HG02884 (cell line): ENCODE results near the gene RNASEH2C.
"Not testable (repeated sequence)": the region's sequence is repeated elsewhere in the genome, so short reads cannot be mapped to it uniquely, and the experiment has no call there.

Experiments
- ATAC-seq: cut with Tn5 transposase; IDR thresholded peaks from one replicate; pipeline ENCODE4 v1.9.1; 2021; ENCODE audit warnings: mild to moderate bottlenecking, moderate library complexity; ENCODE audit not compliant: unreplicated experiment

Gene RNASEH2C

DNA sequence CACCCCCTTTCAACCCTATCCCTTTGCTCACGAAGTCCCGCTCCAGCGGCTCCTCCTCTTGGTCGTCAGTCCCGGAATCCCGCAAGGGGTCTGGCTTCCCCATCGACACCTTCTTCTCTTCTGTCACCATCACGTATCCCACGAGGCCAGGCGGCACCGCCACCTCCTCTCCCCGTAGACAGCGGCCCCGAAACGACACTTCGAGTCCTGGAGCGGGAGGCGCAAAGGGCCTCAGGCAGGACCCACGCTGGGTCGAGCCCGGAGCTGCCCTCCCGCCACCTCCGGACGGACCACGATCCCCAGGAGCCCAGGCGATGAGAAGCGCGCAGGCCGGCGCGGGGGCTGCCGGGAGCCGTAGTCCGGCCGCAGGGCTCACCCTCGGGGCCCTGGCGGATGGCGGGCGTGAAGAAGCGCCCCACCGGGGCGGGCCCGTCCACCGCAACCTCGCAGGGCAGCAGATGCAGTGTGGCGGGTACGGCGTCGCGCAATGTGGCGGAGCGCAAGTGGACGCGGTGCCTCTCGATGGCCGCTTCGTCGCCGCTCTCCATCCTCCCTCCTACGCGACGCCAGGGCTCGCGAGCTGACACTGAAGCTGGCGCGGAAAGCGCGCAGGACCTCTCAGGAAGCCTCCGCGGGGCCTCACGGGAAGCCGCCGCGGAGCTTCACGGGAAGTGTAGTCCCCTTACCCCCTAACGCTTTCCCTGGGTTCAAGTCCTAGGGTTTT is at the start of gene RNASEH2C:
Gene RNASEH2C, minus strand, starts transcription at position 588 of the 724 bp plus-strand sequence. Its CDS starts 40 bp downstream, at position 548.
- peak; percentile 82 for ATAC-seq

DNA sequence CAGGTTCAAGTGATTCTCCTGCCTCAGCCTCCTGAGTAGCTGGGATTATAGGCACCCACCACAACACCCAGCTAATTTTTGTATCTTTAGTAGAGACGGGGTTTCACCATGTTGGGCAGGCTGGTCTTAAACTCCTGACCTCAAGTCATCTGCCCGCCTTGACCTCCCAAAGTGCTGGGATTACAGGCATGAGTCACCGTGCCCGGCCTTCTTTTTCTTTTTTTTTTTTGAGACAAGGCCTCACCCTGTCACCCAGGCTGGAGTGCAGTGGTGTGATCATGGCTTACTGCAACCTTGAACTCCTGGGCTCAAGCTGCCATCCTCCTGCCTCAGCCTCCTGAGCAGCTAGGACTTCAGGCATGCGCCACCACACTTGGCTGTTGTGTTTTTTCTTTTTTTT is 47.2 kb upstream of the RNASEH2C start:
- ATAC-seq, result not testable (repeated sequence)

DNA sequence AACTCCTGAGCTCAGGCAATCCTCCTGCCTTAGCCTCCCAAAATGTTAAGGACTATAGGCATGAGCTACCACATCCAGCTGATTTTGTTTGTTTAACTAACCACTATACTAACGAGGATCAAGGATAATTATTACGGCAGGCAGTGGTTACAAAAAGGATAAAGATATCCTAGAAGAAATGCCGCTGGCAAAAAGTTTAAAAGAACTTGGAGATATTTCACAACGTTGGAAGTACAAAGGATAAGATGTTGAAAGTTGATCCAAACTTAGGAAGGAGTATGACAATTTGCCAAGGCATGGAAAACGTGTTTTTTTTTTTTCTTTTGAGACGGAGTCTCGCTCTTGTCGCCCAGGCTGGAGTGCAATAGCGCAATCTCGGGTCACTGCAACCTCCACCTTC is 46.8 kb upstream of the RNASEH2C start:
- no peak for ATAC-seq

DNA sequence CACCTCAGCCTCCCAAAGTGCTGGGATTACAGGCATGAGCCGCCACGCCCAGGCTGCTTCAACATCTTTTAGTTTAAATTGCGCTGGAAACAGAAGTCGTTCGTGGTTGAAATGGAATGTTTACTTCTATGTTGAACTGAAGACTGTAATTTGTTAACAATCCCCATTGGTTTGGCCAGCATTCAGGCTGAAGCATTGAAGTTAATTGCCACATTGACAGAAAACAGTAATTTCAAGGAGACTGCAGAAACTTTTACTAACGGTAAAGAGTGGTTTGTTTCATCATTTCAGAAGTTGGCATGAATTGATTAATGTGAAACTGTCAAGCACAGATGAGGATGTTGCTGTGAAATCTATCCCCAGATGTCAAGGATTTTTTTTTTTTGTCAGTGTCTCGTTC is 45.9 kb upstream of the RNASEH2C start:
- no peak for ATAC-seq

DNA sequence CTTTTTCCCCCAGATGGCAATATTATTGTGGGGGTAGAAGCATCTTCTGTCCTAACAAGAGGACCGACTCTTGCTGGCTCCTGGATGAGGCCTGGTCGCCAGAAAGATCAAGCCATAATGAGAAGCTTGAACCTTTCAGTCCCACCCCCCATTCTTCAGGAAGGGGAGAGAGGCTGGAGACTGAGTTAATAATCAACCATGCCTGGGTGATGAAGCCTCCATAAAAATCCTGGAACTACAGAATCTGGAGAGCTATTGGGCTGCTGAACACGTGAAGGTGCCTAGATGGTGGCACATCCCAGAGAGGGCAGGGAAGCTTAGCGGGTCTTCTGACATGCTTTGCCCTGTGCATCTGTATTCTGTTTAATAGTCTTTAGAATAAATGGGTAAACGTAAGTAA is 43.8 kb upstream of the RNASEH2C start:
- ATAC-seq, result no peak

DNA sequence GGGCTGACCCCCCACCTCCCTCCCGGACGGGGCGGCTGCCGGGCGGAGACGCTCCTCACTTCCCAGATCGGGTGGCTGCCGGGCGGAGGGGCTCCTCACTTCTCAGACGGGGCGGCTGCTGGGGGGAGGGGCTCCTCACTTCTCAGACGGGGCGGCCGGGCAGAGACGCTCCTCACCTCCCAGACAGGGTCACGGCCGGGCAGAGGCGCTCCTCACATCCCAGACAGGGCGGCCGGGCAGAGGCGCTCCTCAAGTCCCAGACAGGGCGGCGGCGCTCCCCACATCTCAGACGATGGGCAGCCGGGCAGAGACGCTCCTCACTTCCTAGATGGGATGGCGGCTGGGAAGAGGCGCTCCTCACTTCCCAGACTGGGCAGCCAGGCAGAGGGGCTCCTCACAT is 42.2 kb upstream of the RNASEH2C start:
- ATAC-seq, result not testable (repeated sequence)

DNA sequence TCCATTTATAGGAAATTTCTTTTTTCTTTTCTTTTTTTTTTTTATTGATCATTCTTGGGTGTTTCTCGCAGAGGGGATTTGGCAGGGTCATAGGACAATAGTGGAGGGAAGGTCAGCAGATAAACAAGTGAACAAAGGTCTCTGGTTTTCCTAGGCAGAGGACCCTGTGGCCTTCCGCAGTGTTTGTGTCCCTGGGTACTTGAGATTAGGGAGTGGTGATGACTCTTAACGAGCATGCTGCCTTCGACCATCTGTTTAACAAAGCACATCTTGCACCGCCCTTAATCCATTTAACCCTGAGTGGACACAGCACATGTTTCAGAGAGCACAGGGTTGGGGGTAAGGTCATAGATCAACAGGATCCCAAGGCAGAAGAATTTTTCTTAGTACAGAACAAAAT is 41.6 kb upstream of the RNASEH2C start:
- not testable (repeated sequence) for ATAC-seq

DNA sequence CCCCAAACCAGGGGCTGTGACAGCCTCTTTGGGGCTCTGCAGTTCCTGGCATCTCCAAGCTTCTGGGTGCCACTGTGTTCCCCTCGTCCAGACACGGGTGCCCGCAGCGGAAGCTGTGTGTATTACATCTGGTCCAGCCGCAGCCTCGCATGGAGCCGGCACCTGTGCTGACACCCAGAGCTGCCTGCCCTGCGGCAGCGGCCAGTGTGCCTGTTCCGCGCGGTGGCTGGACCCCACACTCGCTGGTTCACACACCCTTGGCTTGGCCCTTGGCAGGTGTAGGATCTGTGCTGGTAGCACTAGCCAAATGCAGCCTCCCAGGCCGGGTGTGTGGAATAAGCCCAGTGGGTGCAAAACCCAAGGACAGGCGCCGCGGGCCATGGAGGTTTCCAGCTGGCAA is 24.5 kb upstream of the RNASEH2C start:
- no peak for ATAC-seq

DNA sequence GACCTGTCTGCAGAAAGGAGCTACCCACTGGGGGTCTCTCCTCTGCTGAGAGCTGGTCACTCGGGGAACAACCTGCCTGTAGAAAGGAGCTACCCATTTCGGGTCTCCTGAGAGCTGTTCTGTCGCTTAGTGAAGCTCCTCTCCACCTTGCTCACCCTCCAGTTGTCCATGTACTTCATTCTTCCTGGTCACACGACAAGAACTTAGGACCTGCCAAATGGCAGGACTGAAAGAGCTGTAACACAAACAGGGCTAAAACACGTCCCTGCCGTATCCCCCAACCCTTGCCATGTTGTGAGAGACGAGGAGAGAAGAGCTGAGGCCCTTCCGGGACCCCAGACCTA is 24.1 kb upstream of the RNASEH2C start:
- no peak for ATAC-seq

DNA sequence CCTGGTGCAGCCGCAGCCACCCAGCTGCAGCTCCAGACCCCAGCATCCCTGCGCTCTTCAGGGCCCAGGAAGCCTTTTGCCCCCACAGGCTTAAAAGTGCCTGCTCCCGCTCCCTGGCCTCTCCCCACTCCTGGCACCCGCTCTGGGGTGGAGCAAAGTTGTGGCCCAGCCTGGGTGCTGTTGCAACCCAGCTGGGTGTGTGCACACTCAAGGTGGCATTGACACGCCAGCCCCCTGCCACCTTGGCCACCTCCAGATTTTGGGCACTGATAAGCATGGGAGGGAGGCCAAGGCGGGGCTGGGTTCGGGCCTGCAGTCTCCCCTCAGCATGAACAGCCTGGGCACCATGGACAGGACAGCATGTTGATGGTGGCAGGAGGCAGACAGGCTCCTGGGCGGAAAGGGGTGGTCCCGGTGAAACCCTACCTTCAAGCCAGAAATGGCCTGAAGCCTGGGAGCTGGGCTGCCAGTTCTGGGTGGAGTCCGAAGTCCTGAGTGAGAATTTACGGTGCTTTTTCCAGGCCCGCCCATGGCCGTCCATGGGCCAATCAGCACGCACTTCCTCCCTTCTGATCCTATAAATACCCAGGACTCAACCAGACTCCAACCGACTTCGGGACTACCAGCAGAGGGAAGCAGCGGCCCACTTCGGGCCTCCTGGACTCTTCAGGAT is 23.6 kb upstream of the RNASEH2C start:
- no peak for ATAC-seq

DNA sequence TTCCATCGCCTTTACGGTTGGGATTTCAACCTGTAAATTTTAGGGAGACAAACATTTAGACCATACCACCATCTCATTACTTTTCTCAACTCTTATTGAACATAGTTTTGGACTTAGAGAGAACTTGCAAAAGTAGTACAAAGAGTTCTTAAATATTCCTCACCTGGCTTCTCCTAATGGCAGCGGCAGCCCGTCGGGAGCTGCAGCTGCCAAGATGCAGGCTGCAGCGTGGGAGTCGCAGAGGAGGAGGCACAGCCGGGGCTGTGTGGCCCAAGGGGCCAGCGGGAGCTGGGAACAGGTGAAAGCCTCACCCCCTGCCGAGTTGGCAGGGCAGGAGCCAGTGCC is 23.1 kb upstream of the RNASEH2C start:
- no peak for ATAC-seq

DNA sequence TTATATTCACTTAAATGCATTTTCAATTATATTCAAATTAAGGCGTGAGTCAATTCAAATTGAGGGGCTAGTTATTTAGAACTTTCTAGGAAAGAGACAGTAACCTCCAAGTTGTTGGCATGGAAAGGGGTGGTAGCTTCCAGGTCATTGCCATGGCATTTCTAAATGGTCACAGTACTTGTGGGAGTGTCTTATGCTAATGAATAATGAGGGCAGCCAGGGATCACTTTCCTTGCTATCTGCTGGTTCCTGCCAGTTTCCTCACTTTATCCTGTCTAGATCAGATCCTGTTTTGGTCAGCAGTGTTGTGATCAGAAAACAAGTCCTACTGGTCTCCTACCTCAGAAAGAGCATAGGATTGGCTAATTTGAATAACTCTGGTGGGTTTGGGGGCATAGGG is 21.8 kb upstream of the RNASEH2C start:
- ATAC-seq, result no peak

DNA sequence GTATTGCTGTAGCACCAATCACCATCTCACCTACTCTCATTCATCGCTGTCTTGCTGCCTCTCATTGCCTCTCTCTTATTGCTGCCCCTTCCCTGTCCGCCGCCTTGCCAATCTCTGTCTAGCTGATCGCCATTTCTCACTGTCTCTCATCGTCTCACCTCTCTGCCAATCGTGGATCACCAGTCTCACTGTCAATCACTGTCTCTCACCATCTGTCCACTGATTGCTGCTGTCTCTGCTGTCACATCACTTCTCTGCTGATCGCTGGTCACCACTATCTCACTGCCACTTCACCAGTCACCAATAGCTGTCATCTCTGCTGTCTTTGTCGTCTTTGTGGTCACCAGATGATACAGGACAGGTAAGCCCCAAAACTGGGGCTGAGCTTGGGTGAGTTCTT is 20.6 kb upstream of the RNASEH2C start:
- no peak for ATAC-seq

DNA sequence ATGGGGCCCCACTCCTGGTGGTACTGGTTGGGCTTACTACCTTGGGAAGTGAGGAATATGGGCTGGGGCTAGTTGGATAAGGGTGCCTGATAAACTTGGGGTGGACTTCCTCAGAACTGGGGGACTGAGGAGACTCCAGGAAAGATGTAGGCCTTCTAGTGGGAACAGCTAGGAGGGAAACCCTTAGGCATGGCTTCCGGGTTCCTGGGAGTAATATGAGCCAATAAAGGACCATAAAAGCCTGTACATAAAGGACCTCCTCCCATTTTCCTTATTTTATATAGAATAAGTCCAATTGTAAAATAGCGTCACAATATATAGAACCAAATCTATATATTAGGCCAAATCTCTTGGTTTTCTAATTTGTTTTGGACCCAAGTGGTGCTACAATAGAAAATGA is 18.4 kb upstream of the RNASEH2C start:
- no peak for ATAC-seq

DNA sequence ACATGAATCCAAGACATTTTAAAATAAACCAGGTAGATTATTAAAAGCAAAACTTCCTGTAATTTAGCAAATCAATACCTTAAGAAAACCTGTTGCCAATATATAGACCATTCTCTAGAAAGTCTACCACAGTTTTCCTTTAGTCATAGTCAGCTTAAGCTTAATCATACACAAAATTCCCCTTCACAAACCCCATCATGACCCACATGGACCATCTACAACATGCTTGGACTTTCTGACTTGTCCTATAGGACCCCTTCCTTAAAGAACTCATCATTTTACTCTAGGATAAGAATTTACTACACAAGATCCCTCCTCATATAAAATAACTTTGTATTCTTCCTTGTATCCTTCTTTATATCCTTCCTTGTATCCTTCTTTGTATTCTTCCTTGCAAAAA is 16.2 kb upstream of the RNASEH2C start:
- no peak for ATAC-seq

DNA sequence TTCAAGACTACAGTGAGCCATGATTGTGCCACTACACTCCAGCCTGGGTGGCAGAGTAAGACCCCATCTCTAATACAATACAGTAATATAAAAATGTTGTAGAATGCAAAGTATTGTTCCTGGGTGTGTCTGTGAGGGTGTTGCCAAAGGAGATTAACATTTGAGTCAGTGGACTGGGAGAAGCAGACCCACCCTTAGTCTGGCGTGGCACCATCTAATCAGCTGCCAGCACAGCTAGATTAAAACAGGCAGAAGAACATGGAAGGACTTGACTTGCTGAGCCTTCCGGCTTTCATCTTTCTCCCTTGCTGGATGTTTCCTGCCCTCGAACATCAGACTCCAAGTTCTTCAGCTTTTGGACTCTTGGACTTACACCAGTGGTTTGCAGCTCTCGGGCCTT is 14.5 kb upstream of the RNASEH2C start:
- not testable (repeated sequence) for ATAC-seq

DNA sequence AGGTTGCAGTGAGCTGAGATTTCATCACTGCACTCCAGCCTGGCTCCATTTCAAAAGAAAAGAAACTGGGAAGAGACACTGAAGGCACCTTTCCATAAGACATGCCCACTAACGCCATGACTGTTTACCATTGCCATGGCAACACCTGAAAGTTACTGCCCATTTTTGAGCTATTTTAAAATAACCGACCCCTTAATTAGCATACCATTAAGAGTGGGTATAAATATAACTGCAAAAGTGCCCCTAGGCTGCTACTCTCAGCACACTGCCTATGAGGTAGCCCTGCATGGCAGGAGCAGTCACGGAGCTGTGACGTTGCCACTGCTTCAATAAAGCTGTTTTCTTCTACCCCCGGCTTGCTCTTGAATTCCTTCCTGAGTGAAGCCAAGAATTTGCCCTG is 9.9 kb upstream of the RNASEH2C start:
- no peak for ATAC-seq

DNA sequence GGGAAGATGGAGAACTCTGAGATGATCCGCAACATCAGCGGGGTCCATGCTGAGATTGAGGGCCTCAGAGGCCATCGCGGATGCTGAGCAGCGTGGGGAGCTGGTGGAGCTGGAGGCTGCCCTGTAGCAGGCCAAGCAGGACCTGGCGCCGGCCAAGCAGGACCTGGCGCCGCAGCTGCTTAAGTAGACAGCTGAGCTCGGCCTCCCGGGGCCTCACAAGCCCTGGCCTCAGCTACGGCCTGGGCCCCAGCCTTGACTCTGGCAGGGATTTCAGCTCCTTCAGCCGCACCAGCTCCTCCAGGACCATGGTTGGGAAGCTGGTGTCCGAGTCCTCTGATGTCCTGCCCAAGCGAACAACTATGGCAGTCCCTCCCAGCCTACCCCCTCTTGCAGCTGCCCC is 7.3 kb upstream of the RNASEH2C start:
- no peak for ATAC-seq

DNA sequence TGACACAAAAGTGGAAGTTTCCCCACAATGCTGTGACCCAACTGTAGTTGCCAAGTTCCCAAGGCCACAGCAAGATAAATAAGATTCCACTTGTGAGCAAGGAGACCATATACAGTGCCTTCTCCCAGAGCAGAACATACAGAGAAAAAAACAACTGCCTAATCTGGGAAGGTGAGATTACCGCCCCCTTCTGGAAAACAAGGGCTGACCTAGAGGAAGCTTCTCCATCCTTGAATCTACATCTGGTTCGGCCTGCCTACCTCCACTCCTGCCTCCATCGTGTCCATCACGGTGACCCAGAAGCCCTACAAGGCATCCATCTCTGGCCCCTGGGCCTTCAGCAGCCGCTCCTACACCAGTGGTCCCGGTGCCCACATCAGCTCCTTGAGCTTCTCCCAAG is 6.1 kb upstream of the RNASEH2C start:
- ATAC-seq, result no peak

DNA sequence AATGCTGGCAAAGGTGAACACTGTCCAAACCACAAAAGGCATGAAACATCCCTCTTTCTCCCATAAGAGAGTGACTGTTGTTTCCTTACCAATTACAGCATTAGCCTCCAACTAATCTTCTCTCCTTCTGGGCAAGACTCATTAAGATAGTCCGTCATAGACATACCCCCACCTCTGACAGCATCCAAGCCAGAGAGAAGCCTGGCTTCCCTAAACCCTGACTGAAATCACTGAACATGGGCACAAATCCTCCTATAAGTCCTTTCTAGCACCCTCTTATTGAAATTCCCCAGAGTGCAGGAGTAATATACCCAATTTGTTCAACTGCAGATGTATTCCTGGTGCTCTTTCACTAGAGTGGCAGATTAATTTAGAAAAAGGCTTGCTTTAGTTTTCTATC is 1.7 kb upstream of the RNASEH2C start:
- ATAC-seq, result no peak

DNA sequence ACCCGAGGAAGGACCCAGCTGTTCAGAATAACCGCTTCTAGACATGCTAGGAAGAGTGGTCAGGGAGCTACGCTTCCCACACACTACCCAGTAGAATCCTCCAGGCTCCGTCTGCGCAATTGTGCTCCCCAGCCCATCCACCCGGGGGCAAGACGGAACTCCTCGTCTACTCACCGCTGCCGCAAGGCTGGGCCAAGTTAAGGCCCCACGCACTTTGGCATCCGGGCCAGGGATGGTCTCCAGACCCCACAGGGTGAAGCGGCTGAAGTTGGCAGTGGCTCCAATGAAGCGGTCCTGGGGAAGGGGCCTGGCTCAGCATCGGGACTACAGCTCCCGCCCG is 757 bp downstream of the RNASEH2C start:
- ATAC-seq, result peak; percentile 7

DNA sequence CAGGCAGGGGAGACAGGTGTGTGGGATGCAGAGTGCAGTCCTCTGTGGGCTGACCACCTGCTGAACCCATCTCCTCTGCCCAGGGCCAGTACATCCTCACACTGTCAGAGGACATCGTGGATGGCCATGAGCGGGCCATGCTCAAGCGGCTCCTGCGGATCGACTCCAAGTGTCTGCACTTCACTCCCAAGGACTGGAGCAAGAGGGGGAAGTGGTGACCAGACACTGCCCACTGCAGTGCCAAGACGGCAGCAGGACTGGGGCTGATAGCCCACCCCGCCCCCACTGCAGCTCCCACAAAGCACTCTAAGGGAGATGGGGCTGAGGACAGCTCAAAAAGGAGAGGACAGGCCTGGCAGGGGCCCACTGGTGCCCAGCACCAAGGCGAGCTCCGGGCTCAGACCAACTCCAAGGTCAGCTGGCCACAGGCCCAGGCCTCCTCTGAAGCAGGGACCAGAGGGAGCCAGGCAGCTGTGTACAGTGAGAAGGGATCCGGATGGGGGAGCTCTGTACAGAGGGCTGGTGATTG is 1.6 kb downstream of the RNASEH2C start:
- no peak for ATAC-seq

DNA sequence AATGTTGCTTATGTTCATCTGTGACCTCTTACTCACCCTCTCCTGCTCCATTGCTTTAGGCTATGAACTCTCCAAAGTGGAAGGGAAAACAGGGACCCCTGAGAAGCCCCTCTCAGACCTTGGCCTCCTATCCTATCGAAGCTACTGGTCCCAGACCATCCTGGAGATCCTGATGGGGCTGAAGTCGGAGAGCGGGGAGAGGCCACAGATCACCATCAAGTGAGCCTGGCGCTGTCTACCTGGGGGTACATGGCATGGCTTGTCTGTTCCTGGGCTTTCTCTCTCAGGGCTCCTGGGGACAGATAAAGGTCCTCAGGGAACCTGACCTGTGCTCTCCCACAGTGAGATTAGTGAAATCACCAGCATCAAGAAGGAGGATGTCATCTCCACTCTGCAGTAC is 2.1 kb downstream of the RNASEH2C start:
- ATAC-seq, result no peak
